CD4-positive, alpha-beta T cell (primary cell): Measurements from ENCODE around the gene PANK3. TPM values are rescaled to one million over a fixed set of nuclear protein-coding genes. Genes with fewer than 3 reads are reported as not detected.
"Not testable (repeated sequence)": the region's sequence is repeated elsewhere in the genome, so short reads cannot be mapped to it uniquely, and the experiment has no call there.

Source experiments
- ATAC-seq: fragments of 200-7000 bp; cut with Tn5 transposase; one replicate; pipeline ENCODE4 v1.10.0; 2022; ENCODE audit warnings: mild to moderate bottlenecking; ENCODE audit not compliant: poor library complexity
- CTCF ChIA-PET: fragments of 350-600 bp; sonication (Branson Sonifier 250); formaldehyde crosslinking; loops from one replicate; lab custom pipeline; 2021; ENCODE audit warnings: antibody characterized with exemption, inconsistent platforms; lab: Charles Lee
- POLR2A ChIA-PET: fragments of 350-600 bp; sonication (Branson Sonifier 250); formaldehyde crosslinking; loops from one replicate; lab custom pipeline; 2021; ENCODE audit warnings: antibody characterized with exemption, inconsistent platforms; lab: Charles Lee
- DNase-seq, 14 experiments: peaks; one replicate each; pipeline ENCODE4 v3.0.0-alpha.2; 2013 to 2020; ENCODE audit warnings: mixed read lengths in 2 of 14
- H3K27ac ChIP-seq, 2 donors: one replicate each; pipeline versions ENCODE4 v1.5.1 to v1.7.0; 2013; ENCODE audit warnings: low read length in 2 of 2, low read depth in 1 of 2, mild to moderate bottlenecking in 1 of 2
- H3K27me3 ChIP-seq, 2 experiments: 1 replicate in 1 of 2; 2 replicates in 1 of 2; pipeline versions ENCODE4 v1.6.1 to v1.7.0; 2013; ENCODE audit warnings: low read length in 2 of 2, control low read depth in 1 of 2, mild to moderate bottlenecking in 1 of 2, moderate library complexity in 1 of 2; ENCODE audit not compliant: insufficient read depth in 2 of 2, control insufficient read depth in 1 of 2
- H3K36me3 ChIP-seq: one replicate; pipeline ENCODE4 v1.6.1; 2013; ENCODE audit warnings: low read length, control low read depth; ENCODE audit not compliant: insufficient read depth
- H3K4me1 ChIP-seq: one replicate; pipeline ENCODE4 v1.6.1; 2013; ENCODE audit warnings: low read length, control low read depth; ENCODE audit not compliant: insufficient read depth
- H3K4me3 ChIP-seq: one replicate; pipeline ENCODE4 v1.5.1; 2013; ENCODE audit warnings: mild to moderate bottlenecking, low read length, moderate library complexity
- H3K9me3 ChIP-seq, 2 experiments: 1 replicate in 1 of 2; 2 replicates in 1 of 2; pipeline versions ENCODE4 v1.6.1 to v1.7.0; 2013; ENCODE audit warnings: low read length in 2 of 2, mild to moderate bottlenecking in 2 of 2, control low read depth in 1 of 2, moderate library complexity in 1 of 2; ENCODE audit not compliant: control insufficient read depth in 1 of 2, insufficient read depth in 1 of 2
- H3K27ac Mint-ChIP-seq: one replicate; pipeline ENCODE4 v1.8.0; 2020; ENCODE audit warnings: mixed read lengths
- H3K27me3 Mint-ChIP-seq: one replicate; pipeline ENCODE4 v1.8.0; 2021; ENCODE audit warnings: mixed read lengths
- H3K36me3 Mint-ChIP-seq: one replicate; pipeline ENCODE4 v1.8.0; 2021; ENCODE audit warnings: low read depth, mixed read lengths
- H3K4me1 Mint-ChIP-seq: one replicate; pipeline ENCODE4 v1.8.0; 2021; ENCODE audit warnings: low read depth, mixed read lengths
- H3K4me3 Mint-ChIP-seq: one replicate; pipeline ENCODE4 v1.8.0; 2020; ENCODE audit warnings: mild to moderate bottlenecking, mixed read lengths
- H3K9me3 Mint-ChIP-seq: one replicate; pipeline ENCODE4 v1.8.0; 2020; ENCODE audit warnings: mixed read lengths
- CTCF ChIP-seq: fragments of 200-600 bp; IDR thresholded peaks from one replicate; pipeline ENCODE4 v1.8.0; 2022; ENCODE audit warnings: antibody characterized with exemption, mild to moderate bottlenecking
- intact Hi-C, 2 experiments: fragments of 100-400 bp; cut with DNase I in 1 of 2; cut with micrococcal nuclease in 1 of 2; formaldehyde crosslinking; loops; one replicate each; pipeline versions ENCODE4 v1.15.1 to v1.9.0; 2023 to 2025; cut with DNase I, micrococcal nuclease
- total RNA-seq, 174 experiments: library from RNA in 2 of 174; stranded (reverse) in 2 of 174; gene quantifications; one replicate each; pipeline ENCODE4 v1.2.3 and lab custom pipeline; 2021 to 2026

Gene PANK3
- total RNA-seq, 2 experiments from 2014 or later = 34.2 to 34.7 TPM

DNA sequence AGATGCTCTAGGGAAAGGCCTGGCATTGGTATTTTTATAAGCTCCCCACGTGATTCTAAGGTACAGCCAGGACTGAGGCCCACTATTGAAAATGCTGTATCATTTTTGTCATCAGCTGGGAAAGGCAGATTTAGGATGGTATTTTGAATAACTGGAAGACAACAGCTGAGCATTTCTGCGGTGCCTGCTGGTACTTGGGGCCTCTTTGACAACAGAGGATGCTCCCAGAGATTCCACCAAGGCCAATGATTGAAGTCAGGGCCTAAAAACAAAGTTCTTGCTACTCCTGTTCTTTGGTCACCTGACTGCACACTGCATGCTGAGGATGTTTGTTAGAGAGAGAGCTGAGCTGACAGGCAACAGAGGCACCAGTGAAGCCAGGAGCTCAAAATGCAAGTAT, 42.0 kb downstream of the PANK3 start:
- H3K9me3 Mint-ChIP-seq = no peaks in the 10 kb centered on the region
- no peak for ATAC-seq
- Histone ChIP-seq H3K9me3 (peaks cover 6 to 10% of the 10 kb centered on the region in 2 experiments), H3K4me1 (no peaks in the 10 kb centered on the region), H3K36me3 (no peaks in the 10 kb centered on the region), H3K4me3 (no peak overlapping the region), H3K27ac (no peak overlapping the region), H3K27me3 (peaks cover 4 to 9% of the 10 kb centered on the region in 2 experiments)
- ChIA-PET CTCF (no interaction called here), POLR2A (no interaction called here)
- H3K4me3 Mint-ChIP-seq = no peak overlapping the region
- H3K4me1 Mint-ChIP-seq = no peaks in the 10 kb centered on the region
- peaks cover 18% of the 10 kb centered on the region for H3K27me3 Mint-ChIP-seq
- intact Hi-C loops = no loop called here
- H3K27ac Mint-ChIP-seq = no peak overlapping the region
- no peaks in the 10 kb centered on the region for H3K36me3 Mint-ChIP-seq
- DNase-seq = no peak
- TF ChIP-seq CTCF = no peak

GRCh38 chr5:168534351-168534750, 44.8 kb downstream of the PANK3 start:
- H3K4me3 Mint-ChIP-seq, intact Hi-C loops, ATAC-seq, H3K4me3 ChIP-seq, H3K36me3 ChIP-seq, H3K9me3 Mint-ChIP-seq, POLR2A ChIA-PET, H3K4me1 Mint-ChIP-seq, H3K27ac ChIP-seq, H3K27ac Mint-ChIP-seq, H3K36me3 Mint-ChIP-seq, DNase-seq, H3K4me1 ChIP-seq: not testable (repeated sequence)
- Histone ChIP-seq H3K9me3 (peaks cover 0 to 11% of the 10 kb centered on the region in 2 experiments), H3K27me3 (peaks cover 30 to 33% of the 10 kb centered on the region in 2 experiments)
- CTCF ChIA-PET = interaction anchor here (0.7 kb wide), 1 partner anchor 50 kb away, joined by 3 read pairs; no protein-coding TSS in a partner anchor
- H3K27me3 Mint-ChIP-seq = peaks cover 40% of the 10 kb centered on the region

GRCh38 chr5:168531987-168532864, 46.9 kb downstream of the PANK3 start:
- Mint-ChIP-seq H3K27ac (no peak overlapping the region), H3K36me3 (no peaks in the 10 kb centered on the region), H3K9me3 (no peaks in the 10 kb centered on the region), H3K4me3 (no peak overlapping the region), H3K4me1 (peaks cover 9% of the 10 kb centered on the region), H3K27me3 (peaks cover 55% of the 10 kb centered on the region)
- Histone ChIP-seq H3K4me3 (no peak overlapping the region), H3K4me1 (peaks cover 11% of the 10 kb centered on the region), H3K36me3 (no peaks in the 10 kb centered on the region), H3K9me3 (peaks cover 0 to 11% of the 10 kb centered on the region in 2 experiments), H3K27ac (no peak overlapping the region), H3K27me3 (peaks cover 39% of the 10 kb centered on the region in 2 experiments)
- ChIA-PET POLR2A (no interaction called here), CTCF (no interaction called here)
- DNase-seq = no peak
- ATAC-seq = no peak
- intact Hi-C loops = no loop called here
- no peak for TF ChIP-seq CTCF
